Neural progenitor cell (in vitro differentiated cells): Measurements from ENCODE around the gene ARHGAP22. TPM values are rescaled to one million over a fixed set of nuclear protein-coding genes. Genes with fewer than 3 reads are reported as not detected.

Experiments
- DNase-seq: peaks from one replicate; pipeline ENCODE4 v3.0.0-alpha.2; 2016; ENCODE audit warnings: low spot score
- H2AFZ ChIP-seq: fragments of 200-600 bp; sonication (generic); replicated peaks from 2 replicates; pipeline ENCODE4 v1.6.1; 2016; ENCODE audit warnings: antibody characterized with exemption
- H3F3A ChIP-seq: fragments of 200-600 bp; sonication (generic); 2 replicates; pipeline ENCODE4 v1.6.1; 2016; ENCODE audit warnings: antibody characterized with exemption, low read depth
- H3K27ac ChIP-seq: fragments of 200-600 bp; sonication (generic); 2 replicates; pipeline ENCODE4 v1.5.1; 2016; ENCODE audit warnings: mild to moderate bottlenecking
- H3K27me3 ChIP-seq: fragments of 200-600 bp; sonication (generic); 2 replicates; pipeline ENCODE4 v1.6.1; 2016; ENCODE audit warnings: mild to moderate bottlenecking, moderate library complexity
- H3K36me3 ChIP-seq: fragments of 200-600 bp; sonication (generic); 2 replicates; pipeline ENCODE4 v1.5.1; 2016
- H3K4me1 ChIP-seq: fragments of 200-600 bp; sonication (generic); 2 replicates; pipeline ENCODE4 v1.6.1; 2016; ENCODE audit warnings: mixed run types
- H3K4me2 ChIP-seq: fragments of 200-600 bp; sonication (generic); 2 replicates; pipeline ENCODE4 v1.6.1; 2016
- H3K4me3 ChIP-seq: fragments of 200-600 bp; sonication (generic); 2 replicates; pipeline ENCODE4 v1.5.1; 2016
- H3K79me2 ChIP-seq: fragments of 200-600 bp; sonication (generic); 2 replicates; pipeline ENCODE4 v1.6.1; 2016; ENCODE audit warnings: low read depth
- H3K9ac ChIP-seq: fragments of 200-600 bp; sonication (generic); 2 replicates; pipeline ENCODE4 v1.6.1; 2016
- H3K9me3 ChIP-seq: fragments of 200-600 bp; sonication (generic); 2 replicates; pipeline ENCODE4 v1.5.1; 2016; ENCODE audit warnings: low read depth
- H4K20me1 ChIP-seq: fragments of 200-600 bp; sonication (generic); 2 replicates; pipeline ENCODE4 v1.6.1; 2016; ENCODE audit warnings: low read depth
- H3K27ac Mint-ChIP-seq: 3 replicates; pipeline ENCODE4 v1.8.0; 2021; ENCODE audit warnings: mixed read lengths
- H3K27me3 Mint-ChIP-seq: 2 replicates; pipeline ENCODE4 v1.8.0; 2022; ENCODE audit warnings: low read depth, mild to moderate bottlenecking, inconsistent platforms, moderate library complexity, mixed read lengths; ENCODE audit not compliant: insufficient read depth
- H3K36me3 Mint-ChIP-seq: 3 replicates; pipeline ENCODE4 v1.8.0; 2021; ENCODE audit warnings: mixed read lengths
- H3K4me1 Mint-ChIP-seq: 3 replicates; pipeline ENCODE4 v1.8.0; 2021; ENCODE audit warnings: mixed read lengths
- H3K4me3 Mint-ChIP-seq: 3 replicates; pipeline ENCODE4 v1.8.0; 2021; ENCODE audit warnings: mild to moderate bottlenecking, moderate library complexity, mixed read lengths
- H3K9me3 Mint-ChIP-seq: 3 replicates; pipeline ENCODE4 v1.8.0; 2020; ENCODE audit warnings: mixed read lengths
- CTCF ChIP-seq: fragments of 200-600 bp; sonication (generic); IDR thresholded peaks from 2 replicates; pipeline ENCODE4 v1.5.1; 2017; ENCODE audit warnings: antibody characterized with exemption, mild to moderate bottlenecking
- EZH2 ChIP-seq: fragments of 200-600 bp; sonication (generic); IDR thresholded peaks from 2 replicates; pipeline ENCODE4 v1.6.1; 2017; ENCODE audit warnings: antibody characterized with exemption, mild to moderate bottlenecking, moderate library complexity
- EZH2phosphoT487 ChIP-seq: fragments of 200-600 bp; sonication (generic); IDR thresholded peaks from 2 replicates; pipeline ENCODE4 v1.6.1; 2017; ENCODE audit warnings: antibody characterized with exemption
- total RNA-seq: library from RNA; depleted of rRNA; stranded (reverse); fragments of >200 nt; gene quantifications from 2 replicates; pipeline ENCODE4 v1.2.3, GENCODE V29; 2015; ENCODE audit warnings: low replicate concordance

ARHGAP22 gene
- total RNA-seq, 1 donor from 2014 or later, result 1.7 TPM

- no peak overlapping the region for H3K4me3 ChIP-seq
- no peaks in the 10 kb centered on the region for H3K27me3 ChIP-seq
- H3K27ac ChIP-seq, result no peak overlapping the region
- Mint-ChIP-seq H3K9me3 (no peaks in the 10 kb centered on the region), H3K27ac (no peak overlapping the region), H3K27me3 (peaks cover 8% of the 10 kb centered on the region), H3K4me1 (peaks cover 2% of the 10 kb centered on the region), H3K36me3 (no peaks in the 10 kb centered on the region), H3K4me3 (no peak overlapping the region)
- DNase-seq, result no peak
- no peaks in the 10 kb centered on the region for H3K9me3 ChIP-seq
- H3K9ac ChIP-seq, result no peak overlapping the region
- H2AFZ ChIP-seq, result no peak overlapping the region
- H4K20me1 ChIP-seq, result no peaks in the 10 kb centered on the region
- TF ChIP-seq CTCF (no peak), EZH2 (no peak), EZH2phosphoT487 (no peak)
- H3K4me1 ChIP-seq, result peaks cover 6% of the 10 kb centered on the region
- H3K79me2 ChIP-seq, result no peaks in the 10 kb centered on the region
- no peak overlapping the region for H3K4me2 ChIP-seq
- no peaks in the 10 kb centered on the region for H3F3A ChIP-seq
- H3K36me3 ChIP-seq, result no peaks in the 10 kb centered on the region
Measured at GRCh38 chr10:48506147-48506917, 98.5 kb downstream of the ARHGAP22 start.

GRCh38 chr10:48505394-48506112 is 99.3 kb downstream of the ARHGAP22 start:
- Histone ChIP-seq H3K9me3 (no peaks in the 10 kb centered on the region), H3K27me3 (no peaks in the 10 kb centered on the region), H3K79me2 (no peaks in the 10 kb centered on the region), H3K9ac (no peak overlapping the region), H4K20me1 (no peaks in the 10 kb centered on the region), H3K4me1 (peaks cover 6% of the 10 kb centered on the region), H3K4me3 (no peak overlapping the region), H3K27ac (no peak overlapping the region), H3K4me2 (no peak overlapping the region), H3F3A (no peaks in the 10 kb centered on the region), H3K36me3 (no peaks in the 10 kb centered on the region), H2AFZ (no peak overlapping the region)
- Mint-ChIP-seq H3K4me1 (peaks cover 2% of the 10 kb centered on the region), H3K27ac (no peak overlapping the region), H3K36me3 (no peaks in the 10 kb centered on the region), H3K4me3 (no peak overlapping the region), H3K9me3 (no peaks in the 10 kb centered on the region), H3K27me3 (peaks cover 6% of the 10 kb centered on the region)
- TF ChIP-seq EZH2phosphoT487 (no peak), CTCF (peak; percentile 38)
- DNase-seq, result no peak

- Mint-ChIP-seq H3K9me3 (no peaks in the 10 kb centered on the region), H3K36me3 (no peaks in the 10 kb centered on the region), H3K27me3 (peaks cover 6% of the 10 kb centered on the region), H3K4me3 (no peak overlapping the region), H3K27ac (no peak overlapping the region), H3K4me1 (peaks cover 2% of the 10 kb centered on the region)
- Histone ChIP-seq H3F3A (no peaks in the 10 kb centered on the region), H3K36me3 (no peaks in the 10 kb centered on the region), H3K4me2 (no peak overlapping the region), H3K27me3 (no peaks in the 10 kb centered on the region), H4K20me1 (no peaks in the 10 kb centered on the region), H3K9me3 (no peaks in the 10 kb centered on the region), H2AFZ (no peak overlapping the region), H3K4me1 (peaks cover 6% of the 10 kb centered on the region), H3K4me3 (no peak overlapping the region), H3K79me2 (no peaks in the 10 kb centered on the region), H3K9ac (no peak overlapping the region), H3K27ac (no peak overlapping the region)
- no peak for TF ChIP-seq EZH2phosphoT487
- no peak for TF ChIP-seq EZH2
- no peak for TF ChIP-seq CTCF
- no peak for DNase-seq
Measured at GRCh38 chr10:48504141-48504885, 100.6 kb downstream of the ARHGAP22 start.
